Stomach (tissue), 9 donors: ENCODE results near the gene CCDC136. TPM values are rescaled to one million over a fixed set of nuclear protein-coding genes. Genes with fewer than 3 reads are reported as not detected.

ENCODE experiments used
- DNase-seq, 2 donors: peaks; one replicate each; pipeline versions ENCODE4 v3.0.0 to v3.0.0-alpha.2; 2013 to 2019
- H3K27ac ChIP-seq, 5 donors: fragments of 200-600 bp in 4 of 5; sonication (generic) in 4 of 5; one replicate each; pipeline ENCODE4 v1.5.1; 2013 to 2019; ENCODE audit warnings: mild to moderate bottlenecking in 1 of 5, moderate library complexity in 1 of 5
- H3K27me3 ChIP-seq, 3 donors: fragments of 200-600 bp; sonication (generic); one replicate each; pipeline ENCODE4 v1.5.1; 2017 to 2019; ENCODE audit warnings: mixed run types in 1 of 3
- H3K36me3 ChIP-seq, 4 donors: fragments of 200-600 bp; sonication (generic); 1 replicate in 3 of 4; 2 replicates in 1 of 4; pipeline ENCODE4 v1.5.1; 2016 to 2019
- H3K4me1 ChIP-seq, 4 donors: fragments of 200-600 bp; sonication (generic); one replicate each; pipeline ENCODE4 v1.5.1; 2016 to 2019
- H3K4me3 ChIP-seq, 4 donors: fragments of 200-600 bp; sonication (generic) in 3 of 4; one replicate each; pipeline ENCODE4 v1.5.1; 2016 to 2019; ENCODE audit warnings: mild to moderate bottlenecking in 1 of 4
- H3K9me3 ChIP-seq, 4 donors: fragments of 200-600 bp; sonication (generic); one replicate each; pipeline ENCODE4 v1.5.1; 2016 to 2019
- EP300 ChIP-seq: sonication (generic); formaldehyde crosslinking; IDR thresholded peaks from one replicate; pipeline ENCODE4 v1.6.1; 2017; ENCODE audit warnings: antibody characterized with exemption
- POLR2A ChIP-seq, 4 donors: fragments of 450-650 bp; IDR thresholded peaks; one replicate each; pipeline ENCODE4 v1.6.1; 2016; ENCODE audit warnings: antibody characterized with exemption in 4 of 4, control low read depth in 2 of 4, mild to moderate bottlenecking in 1 of 4, moderate library complexity in 1 of 4
- POLR2AphosphoS5 ChIP-seq, 3 donors: sonication (generic); formaldehyde crosslinking; IDR thresholded peaks; one replicate each; pipeline ENCODE4 v1.6.1; 2016; ENCODE audit warnings: antibody characterized with exemption in 3 of 3
- WGBS, 5 donors: extraction: QIAGEN DNeasy Blood & Tissue Kit in 3 of 5; methylation state at CpG; one replicate each; pipeline versions ENCODE4 v1.1.5 to v1.1.7; 2013 to 2018; 5-methylcytosine and 5-hydroxymethylcytosine counted together
- intact Hi-C: fragments of 100-400 bp; cut with DNase I; formaldehyde crosslinking; loops from one replicate; pipeline ENCODE4 v1.15.1; 2023; ENCODE audit warnings: low total_unique reads
- polyA plus RNA-seq, 3 donors: library from polyadenylated mRNA; stranded (reverse); fragments of 200-250 nt; gene quantifications; one replicate each; pipeline ENCODE4 v1.2.3, GENCODE V29; 2013
- total RNA-seq, 5 donors: library from RNA; depleted of rRNA; stranded (reverse); fragments of >200 nt; gene quantifications; one replicate each; pipeline versions ENCODE4 v1.1.0 to v1.2.3, GENCODE V29; 2014 to 2016
- TF ChIP-seq, protein P1 (sequence below), 7 experiments: fragments of 450-650 bp in 4 of 7; fragments of 200-600 bp in 3 of 7; sonication (generic) in 3 of 7; IDR thresholded peaks; one replicate each; pipeline ENCODE4 v1.5.1; 2016 to 2019; ENCODE audit warnings: antibody characterized with exemption in 7 of 7, control low read depth in 2 of 7, mild to moderate bottlenecking in 1 of 7
- donor health status: healthy with polysubstance abuse.
- donor health status: Bipolar disorder and iron deficiency.
- donor health status: healthy.

Gene CCDC136
- total and polyA plus RNA-seq, 8 donors: 2.3 to 36.8 (median 5.4) TPM

DNA sequence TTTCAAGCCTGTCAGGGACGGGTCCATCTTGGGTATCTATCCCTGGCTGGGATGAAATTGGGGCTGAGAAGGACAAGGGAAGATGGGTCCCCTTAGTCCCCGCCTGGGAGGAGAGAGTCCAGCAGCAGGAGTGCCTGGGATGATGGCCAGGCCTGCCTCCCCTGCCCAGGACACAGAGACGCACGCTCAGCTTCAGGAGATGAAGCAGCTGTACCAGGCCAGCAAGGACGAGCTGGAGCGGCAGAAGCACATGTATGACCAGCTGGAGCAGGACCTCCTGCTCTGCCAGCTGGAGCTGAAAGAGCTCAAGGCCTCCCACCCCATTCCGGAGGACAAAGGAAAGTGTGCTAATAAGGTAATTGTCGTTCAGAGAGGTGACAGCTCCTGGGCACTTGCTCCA is 15.4 kb downstream of the CCDC136 start:
- Histone ChIP-seq H3K4me3 (no peak overlapping the region), H3K4me1 (no peaks in the 10 kb centered on the region), H3K9me3 (no peaks in the 10 kb centered on the region), H3K27me3 (no peaks in the 10 kb centered on the region), H3K36me3 (peaks cover 4 to 41% (median 21%) of the 10 kb centered on the region in 4 donors), H3K27ac (no peak overlapping the region)
- TF ChIP-seq POLR2A (IDR thresholded peaks at IDR 0.05) (no peak), EP300 (no peak), POLR2AphosphoS5 (IDR thresholded peaks at IDR 0.05) (no peak)
- TF ChIP-seq, protein P1, sequence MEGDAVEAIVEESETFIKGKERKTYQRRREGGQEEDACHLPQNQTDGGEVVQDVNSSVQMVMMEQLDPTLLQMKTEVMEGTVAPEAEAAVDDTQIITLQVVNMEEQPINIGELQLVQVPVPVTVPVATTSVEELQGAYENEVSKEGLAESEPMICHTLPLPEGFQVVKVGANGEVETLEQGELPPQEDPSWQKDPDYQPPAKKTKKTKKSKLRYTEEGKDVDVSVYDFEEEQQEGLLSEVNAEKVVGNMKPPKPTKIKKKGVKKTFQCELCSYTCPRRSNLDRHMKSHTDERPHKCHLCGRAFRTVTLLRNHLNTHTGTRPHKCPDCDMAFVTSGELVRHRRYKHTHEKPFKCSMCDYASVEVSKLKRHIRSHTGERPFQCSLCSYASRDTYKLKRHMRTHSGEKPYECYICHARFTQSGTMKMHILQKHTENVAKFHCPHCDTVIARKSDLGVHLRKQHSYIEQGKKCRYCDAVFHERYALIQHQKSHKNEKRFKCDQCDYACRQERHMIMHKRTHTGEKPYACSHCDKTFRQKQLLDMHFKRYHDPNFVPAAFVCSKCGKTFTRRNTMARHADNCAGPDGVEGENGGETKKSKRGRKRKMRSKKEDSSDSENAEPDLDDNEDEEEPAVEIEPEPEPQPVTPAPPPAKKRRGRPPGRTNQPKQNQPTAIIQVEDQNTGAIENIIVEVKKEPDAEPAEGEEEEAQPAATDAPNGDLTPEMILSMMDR (IDR thresholded peaks at IDR 0.05): no peak
- WGBS, 5 donors: 77 to 90% (median 83%) methylated on average over 8 of the region's 8 CpGs
- intact Hi-C loops: no loop called here
- no peak for DNase-seq

DNA sequence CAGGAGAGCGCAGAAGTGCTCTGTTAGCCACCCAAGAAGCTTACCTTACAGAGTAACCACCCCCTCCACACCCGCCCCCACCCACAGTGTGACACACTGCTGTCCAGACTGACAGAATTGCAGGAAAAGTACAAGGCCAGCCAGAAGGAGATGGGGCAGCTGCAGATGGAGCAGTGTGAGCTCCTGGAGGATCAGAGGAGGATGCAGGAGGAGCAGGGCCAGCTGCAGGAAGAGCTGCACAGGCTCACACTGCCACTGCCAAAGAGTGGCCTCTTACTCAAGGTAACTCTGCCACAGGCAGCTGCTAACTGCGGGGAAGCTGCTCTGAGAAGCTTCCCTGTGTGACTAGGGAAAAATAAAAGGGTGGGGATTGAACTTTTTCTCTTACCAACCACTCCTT is 17.6 kb downstream of the CCDC136 start:
- Histone ChIP-seq H3K27ac (no peak overlapping the region), H3K27me3 (no peaks in the 10 kb centered on the region), H3K9me3 (no peaks in the 10 kb centered on the region), H3K36me3 (peaks cover 4 to 37% (median 21%) of the 10 kb centered on the region in 4 donors), H3K4me3 (no peak overlapping the region), H3K4me1 (peaks cover 0 to 11% (median 9%) of the 10 kb centered on the region in 4 donors)
- TF ChIP-seq EP300: no peak
- TF ChIP-seq, protein P1 (IDR thresholded peaks at IDR 0.05): no peak
- no peak for TF ChIP-seq POLR2A (IDR thresholded peaks at IDR 0.05)
- TF ChIP-seq POLR2AphosphoS5 (IDR thresholded peaks at IDR 0.05): no peak
- intact Hi-C loops: no loop called here
- no peak for DNase-seq
- 85 to 97% (median 89%) methylated on average over 3 of the region's 3 CpGs for WGBS, 5 donors

GRCh38 chr7:128810473-128810872 is 18.7 kb downstream of the CCDC136 start:
- Histone ChIP-seq H3K27me3 (no peaks in the 10 kb centered on the region), H3K9me3 (no peaks in the 10 kb centered on the region), H3K4me3 (no peak overlapping the region), H3K4me1 (peaks cover 0 to 11% (median 9%) of the 10 kb centered on the region in 4 donors), H3K36me3 (peaks cover 4 to 26% (median 14%) of the 10 kb centered on the region in 4 donors), H3K27ac (no peak overlapping the region)
- intact Hi-C loops: no loop called here
- TF ChIP-seq POLR2AphosphoS5 (IDR thresholded peaks at IDR 0.05): no peak
- TF ChIP-seq EP300: no peak
- TF ChIP-seq, protein P1 (IDR thresholded peaks at IDR 0.05): no peak
- DNase-seq: no peak
- 83 to 87% (median 84%) methylated on average over 2 of the region's 2 CpGs for WGBS, 5 donors

- intact Hi-C loops: no loop called here
- Histone ChIP-seq H3K27me3 (no peaks in the 10 kb centered on the region), H3K4me1 (peaks cover 0 to 11% (median 9%) of the 10 kb centered on the region in 4 donors), H3K27ac (no peak overlapping the region), H3K36me3 (peaks cover 0 to 21% (median 9%) of the 10 kb centered on the region in 4 donors), H3K9me3 (no peaks in the 10 kb centered on the region), H3K4me3 (no peak overlapping the region)
- no peak for DNase-seq
- WGBS, 5 donors: 92 to 100% (median 96%) methylated on average over 3 of the region's 3 CpGs
- TF ChIP-seq, protein P1 (IDR thresholded peaks at IDR 0.05): no peak
- TF ChIP-seq EP300 (no peak), POLR2A (IDR thresholded peaks at IDR 0.05) (no peak), POLR2AphosphoS5 (IDR thresholded peaks at IDR 0.05) (no peak)
Measured at GRCh38 chr7:128810997-128811396, 19.2 kb downstream of the CCDC136 start.
